ENCODE data around the gene GPR42. TPM values are rescaled to one million over a fixed set of nuclear protein-coding genes. Genes with fewer than 3 reads are reported as not detected.
"Not testable (repeated sequence)": the region's sequence is repeated elsewhere in the genome, so short reads cannot be mapped to it uniquely, and the experiment has no call there.

The GPR42 gene
- total RNA-seq, 1 donor from 2014 or later: not detected

GRCh38 chr19:35400773-35401100, 29.9 kb downstream of the GPR42 start:
- no peak for TF ChIP-seq CTCF (IDR thresholded peaks at IDR 0.05)
- Mint-ChIP-seq H3K36me3 (ENCODE audit: low read depth) (no peaks in the 10 kb centered on the region), H3K27me3 (ENCODE audit: low read depth) (peaks cover 4% of the 10 kb centered on the region), H3K4me3 (ENCODE audit: unreplicated experiment) (no peak overlapping the region), H3K27ac (ENCODE audit: unreplicated experiment) (no peak overlapping the region), H3K9me3 (ENCODE audit: low read depth) (peaks cover under 1% of the 10 kb centered on the region), H3K4me1 (ENCODE audit: low read depth) (no peaks in the 10 kb centered on the region)
- DNase-seq (ENCODE audit: low spot score): no peak

DNA sequence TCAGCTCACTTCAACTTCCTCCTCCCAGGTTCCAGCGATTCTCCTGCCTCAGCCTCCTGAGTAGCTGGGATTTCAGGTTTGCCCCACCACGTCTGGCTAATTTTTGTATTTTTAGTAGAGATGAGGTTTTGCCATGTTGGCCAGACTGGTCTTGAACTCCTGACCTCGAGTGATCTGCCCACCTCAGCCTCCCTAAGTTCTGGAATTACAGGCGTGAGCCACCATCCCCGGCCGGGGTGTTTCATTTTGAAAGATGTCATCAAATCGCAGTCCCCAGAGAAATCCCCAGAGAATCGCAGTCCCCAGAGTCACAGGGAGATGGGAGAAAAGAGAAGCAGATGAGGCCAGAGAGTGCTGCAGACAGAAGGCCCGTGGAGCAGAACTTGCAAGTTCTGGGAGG, 30.5 kb downstream of the GPR42 start:
- not testable (repeated sequence) for H3K4me3 Mint-ChIP-seq (ENCODE audit: unreplicated experiment); H3K36me3 Mint-ChIP-seq (ENCODE audit: low read depth); H3K4me1 Mint-ChIP-seq (ENCODE audit: low read depth); H3K27me3 Mint-ChIP-seq (ENCODE audit: low read depth); H3K9me3 Mint-ChIP-seq (ENCODE audit: low read depth); DNase-seq (ENCODE audit: low spot score); H3K27ac Mint-ChIP-seq (ENCODE audit: unreplicated experiment)

- no peaks in the 10 kb centered on the region for H3K4me1 Mint-ChIP-seq (ENCODE audit: low read depth)
- no peak for DNase-seq (ENCODE audit: low spot score)
- no peak for TF ChIP-seq CTCF (IDR thresholded peaks at IDR 0.05)
- peaks cover 7% of the 10 kb centered on the region for H3K27me3 Mint-ChIP-seq (ENCODE audit: low read depth)
- H3K36me3 Mint-ChIP-seq (ENCODE audit: low read depth): no peaks in the 10 kb centered on the region
- no peak overlapping the region for H3K4me3 Mint-ChIP-seq (ENCODE audit: unreplicated experiment)
- H3K9me3 Mint-ChIP-seq (ENCODE audit: low read depth): peaks cover 3% of the 10 kb centered on the region
- no peak overlapping the region for H3K27ac Mint-ChIP-seq (ENCODE audit: unreplicated experiment)
Observed at GRCh38 chr19:35403116-35403760, 32.4 kb downstream of the GPR42 start.

DNA sequence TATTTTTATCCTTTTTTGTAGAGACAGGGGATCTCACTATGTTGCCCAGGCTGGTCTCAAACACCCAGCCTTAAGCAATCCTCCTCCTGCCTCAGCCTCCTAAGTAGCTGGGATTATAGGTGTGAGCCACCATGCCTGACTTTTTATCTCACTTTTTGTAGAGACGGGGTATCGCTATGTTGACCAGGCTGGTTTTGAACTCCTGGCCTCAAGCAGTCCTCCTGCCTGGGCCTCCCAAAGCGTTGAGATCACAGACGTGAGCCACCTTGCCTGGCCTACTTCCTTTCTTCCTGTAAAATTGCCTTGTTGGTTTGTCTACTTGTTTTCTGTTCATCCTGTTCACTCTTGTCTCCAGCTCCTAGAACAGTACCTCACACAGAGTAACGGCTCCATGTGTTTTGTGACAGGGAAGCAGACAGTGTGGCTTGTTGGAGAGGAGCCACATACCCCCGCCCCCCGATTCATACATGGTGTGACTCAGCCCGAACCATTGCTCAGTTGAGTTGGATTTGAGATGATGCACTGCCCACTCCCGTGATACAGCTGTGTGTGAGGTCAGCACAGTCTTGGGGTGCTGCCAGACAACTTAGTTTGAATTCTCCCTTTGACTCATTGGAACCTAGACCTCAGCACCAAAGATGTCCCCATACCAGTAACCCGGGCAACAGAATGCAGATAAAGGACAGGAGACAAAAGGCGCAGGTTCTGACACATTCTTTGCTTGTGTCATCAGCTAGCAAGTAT, 34.2 kb downstream of the GPR42 start:
- no peak for DNase-seq (ENCODE audit: low spot score)
- Mint-ChIP-seq H3K27me3 (ENCODE audit: low read depth) (peaks cover 13% of the 10 kb centered on the region), H3K4me1 (ENCODE audit: low read depth) (no peaks in the 10 kb centered on the region), H3K9me3 (ENCODE audit: low read depth) (peaks cover 3% of the 10 kb centered on the region), H3K4me3 (ENCODE audit: unreplicated experiment) (no peak overlapping the region), H3K36me3 (ENCODE audit: low read depth) (no peaks in the 10 kb centered on the region), H3K27ac (ENCODE audit: unreplicated experiment) (no peak overlapping the region)
- no peak for TF ChIP-seq CTCF (IDR thresholded peaks at IDR 0.05)

GRCh38 chr19:35407619-35408018, 36.8 kb downstream of the GPR42 start:
- Mint-ChIP-seq H3K9me3 (ENCODE audit: low read depth) (peaks cover 3% of the 10 kb centered on the region), H3K36me3 (ENCODE audit: low read depth) (no peaks in the 10 kb centered on the region), H3K27me3 (ENCODE audit: low read depth) (peaks cover 19% of the 10 kb centered on the region), H3K27ac (ENCODE audit: unreplicated experiment) (no peak overlapping the region), H3K4me1 (ENCODE audit: low read depth) (no peaks in the 10 kb centered on the region), H3K4me3 (ENCODE audit: unreplicated experiment) (no peak overlapping the region)
- no peak for TF ChIP-seq CTCF (IDR thresholded peaks at IDR 0.05)
- DNase-seq (ENCODE audit: low spot score): no peak

All from chondrocyte (in vitro differentiated cells).